Stimulated activated naive CD8-positive, alpha-beta T cell treated with anti-CD3 and anti-CD28 coated beads, Interleukin-15, Interleukin-2, amounts not matched to agents 100 ng/mL and 50 ng/mL, for 24 hours (primary cell): ENCODE results near the gene GALNTL6.

Experiments
- H3K27ac Mint-ChIP-seq: one replicate; pipeline ENCODE4 v1.8.0; 2021; ENCODE audit warnings: mild to moderate bottlenecking, mixed read lengths
- H3K27me3 Mint-ChIP-seq: one replicate; pipeline ENCODE4 v1.8.0; 2021; ENCODE audit warnings: mixed read lengths
- H3K36me3 Mint-ChIP-seq: one replicate; pipeline ENCODE4 v1.8.0; 2021; ENCODE audit warnings: low read depth, mixed read lengths
- H3K4me1 Mint-ChIP-seq: one replicate; pipeline ENCODE4 v1.8.0; 2021; ENCODE audit warnings: low read depth, mixed read lengths
- H3K4me3 Mint-ChIP-seq: one replicate; pipeline ENCODE4 v1.8.0; 2021; ENCODE audit warnings: mild to moderate bottlenecking, mixed read lengths
- H3K9me3 Mint-ChIP-seq: one replicate; pipeline ENCODE4 v1.8.0; 2021; ENCODE audit warnings: mixed read lengths

Gene GALNTL6

GRCh38 chr4:172650758-172651530, 837.7 kb downstream of the GALNTL6 start:
- Mint-ChIP-seq H3K4me3 (no peak overlapping the region), H3K4me1 (no peaks in the 10 kb centered on the region), H3K9me3 (peaks cover 4% of the 10 kb centered on the region), H3K27me3 (no peaks in the 10 kb centered on the region), H3K27ac (no peak overlapping the region), H3K36me3 (no peaks in the 10 kb centered on the region)

- peaks cover 4% of the 10 kb centered on the region for H3K9me3 Mint-ChIP-seq
- no peaks in the 10 kb centered on the region for H3K36me3 Mint-ChIP-seq
- no peaks in the 10 kb centered on the region for H3K27me3 Mint-ChIP-seq
- H3K27ac Mint-ChIP-seq: no peak overlapping the region
- H3K4me1 Mint-ChIP-seq: no peaks in the 10 kb centered on the region
- no peak overlapping the region for H3K4me3 Mint-ChIP-seq
These were observed 838.8 kb downstream of the GALNTL6 start for GRCh38 chr4:172651961-172652360.

GRCh38 chr4:172652369-172652768, 839.2 kb downstream of the GALNTL6 start:
- Mint-ChIP-seq H3K27me3 (no peaks in the 10 kb centered on the region), H3K9me3 (peaks cover 4% of the 10 kb centered on the region), H3K27ac (no peak overlapping the region), H3K36me3 (no peaks in the 10 kb centered on the region), H3K4me1 (no peaks in the 10 kb centered on the region), H3K4me3 (no peak overlapping the region)

DNA sequence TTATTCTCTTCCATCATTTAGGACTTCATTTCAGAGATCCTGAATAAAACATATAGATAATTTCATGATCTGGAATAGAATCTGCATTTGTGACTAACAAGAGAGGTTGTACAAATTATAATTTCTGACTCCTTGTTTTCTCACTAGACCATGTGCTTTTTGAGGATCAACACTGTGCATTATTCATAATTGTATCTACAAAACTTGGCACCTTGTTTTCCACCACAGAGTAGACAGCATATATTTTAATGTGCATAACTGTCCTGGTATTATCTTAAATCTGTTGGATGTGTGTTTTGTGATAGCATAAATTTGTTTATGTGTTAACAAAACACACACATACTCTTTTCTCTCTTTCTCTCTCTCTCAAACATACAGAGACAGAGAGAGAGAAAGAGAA, 840.5 kb downstream of the GALNTL6 start:
- H3K27me3 Mint-ChIP-seq: no peaks in the 10 kb centered on the region
- H3K4me1 Mint-ChIP-seq: no peaks in the 10 kb centered on the region
- no peaks in the 10 kb centered on the region for H3K36me3 Mint-ChIP-seq
- H3K9me3 Mint-ChIP-seq: peaks cover 4% of the 10 kb centered on the region
- no peak overlapping the region for H3K4me3 Mint-ChIP-seq
- no peak overlapping the region for H3K27ac Mint-ChIP-seq

- Mint-ChIP-seq H3K9me3 (peaks cover 4% of the 10 kb centered on the region), H3K4me3 (no peak overlapping the region), H3K4me1 (no peaks in the 10 kb centered on the region), H3K36me3 (no peaks in the 10 kb centered on the region), H3K27me3 (no peaks in the 10 kb centered on the region), H3K27ac (no peak overlapping the region)
These were observed 841.3 kb downstream of the GALNTL6 start for GRCh38 chr4:172654457-172654856.

DNA sequence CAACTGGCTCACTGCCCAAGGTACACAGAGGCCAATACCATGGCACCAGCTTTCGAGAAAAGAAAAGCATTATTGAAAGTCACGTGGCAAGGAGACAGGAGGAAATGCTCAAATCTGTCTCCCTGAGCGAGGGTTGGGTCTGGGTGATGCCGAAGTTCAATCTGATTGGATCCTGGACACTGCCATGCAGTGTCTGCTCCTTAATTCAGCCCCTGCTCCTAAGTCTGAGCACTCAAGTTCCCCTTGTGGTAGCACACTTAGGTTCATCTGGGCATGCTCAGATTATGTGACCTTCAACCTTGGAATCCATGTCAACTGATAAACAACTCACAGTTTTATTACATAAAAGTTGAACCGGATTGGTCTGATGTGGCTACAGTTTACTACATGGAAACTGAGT, 842.9 kb downstream of the GALNTL6 start:
- Mint-ChIP-seq H3K4me1 (no peaks in the 10 kb centered on the region), H3K9me3 (peaks cover 4% of the 10 kb centered on the region), H3K4me3 (no peak overlapping the region), H3K36me3 (no peaks in the 10 kb centered on the region), H3K27ac (no peak overlapping the region), H3K27me3 (no peaks in the 10 kb centered on the region)

DNA sequence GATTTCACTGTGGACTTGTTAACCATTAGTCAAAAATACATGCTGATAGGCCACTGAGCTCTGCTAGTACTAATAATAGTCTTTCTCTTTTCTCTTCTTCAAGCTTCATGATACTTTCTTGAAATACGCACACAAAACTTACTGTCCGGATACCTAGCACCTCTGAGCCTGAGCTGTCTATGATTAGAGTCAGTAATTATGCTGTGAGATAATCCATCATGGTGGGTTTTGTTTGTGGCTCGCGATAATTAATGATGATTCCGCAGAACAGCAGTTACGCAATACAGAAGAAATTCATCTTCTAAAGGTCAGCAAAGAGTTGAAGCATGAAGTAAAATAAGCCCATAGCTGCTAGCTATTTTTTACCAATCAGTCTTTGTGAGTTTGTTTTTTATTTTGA, 843.9 kb downstream of the GALNTL6 start:
- H3K4me1 Mint-ChIP-seq: no peaks in the 10 kb centered on the region
- no peaks in the 10 kb centered on the region for H3K36me3 Mint-ChIP-seq
- no peaks in the 10 kb centered on the region for H3K27me3 Mint-ChIP-seq
- H3K4me3 Mint-ChIP-seq: no peak overlapping the region
- no peak overlapping the region for H3K27ac Mint-ChIP-seq
- H3K9me3 Mint-ChIP-seq: peaks cover 4% of the 10 kb centered on the region

GRCh38 chr4:172660251-172660650, 847.0 kb downstream of the GALNTL6 start:
- no peak overlapping the region for H3K27ac Mint-ChIP-seq
- H3K4me3 Mint-ChIP-seq: no peak overlapping the region
- no peaks in the 10 kb centered on the region for H3K27me3 Mint-ChIP-seq
- no peaks in the 10 kb centered on the region for H3K4me1 Mint-ChIP-seq
- H3K36me3 Mint-ChIP-seq: no peaks in the 10 kb centered on the region
- H3K9me3 Mint-ChIP-seq: no peaks in the 10 kb centered on the region

DNA sequence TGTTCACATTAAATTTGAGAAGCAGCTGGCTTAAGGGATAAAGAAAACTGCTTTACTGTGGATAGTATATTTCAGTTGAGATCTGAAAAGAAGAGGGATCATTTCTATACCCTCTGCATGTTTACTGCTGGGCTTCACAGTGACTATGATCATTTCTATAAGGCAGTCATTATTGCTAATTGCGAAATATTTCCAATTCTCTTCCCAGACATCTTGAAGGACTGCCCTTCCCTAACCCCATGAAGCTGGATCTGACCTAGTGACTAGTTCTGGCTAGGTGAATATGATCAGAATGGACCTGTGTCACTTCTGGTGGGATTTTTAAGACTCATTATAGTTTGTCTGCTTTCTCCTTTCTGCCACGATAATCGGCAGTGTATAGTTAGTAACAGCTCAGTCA, 848.9 kb downstream of the GALNTL6 start:
- no peaks in the 10 kb centered on the region for H3K27me3 Mint-ChIP-seq

DNA sequence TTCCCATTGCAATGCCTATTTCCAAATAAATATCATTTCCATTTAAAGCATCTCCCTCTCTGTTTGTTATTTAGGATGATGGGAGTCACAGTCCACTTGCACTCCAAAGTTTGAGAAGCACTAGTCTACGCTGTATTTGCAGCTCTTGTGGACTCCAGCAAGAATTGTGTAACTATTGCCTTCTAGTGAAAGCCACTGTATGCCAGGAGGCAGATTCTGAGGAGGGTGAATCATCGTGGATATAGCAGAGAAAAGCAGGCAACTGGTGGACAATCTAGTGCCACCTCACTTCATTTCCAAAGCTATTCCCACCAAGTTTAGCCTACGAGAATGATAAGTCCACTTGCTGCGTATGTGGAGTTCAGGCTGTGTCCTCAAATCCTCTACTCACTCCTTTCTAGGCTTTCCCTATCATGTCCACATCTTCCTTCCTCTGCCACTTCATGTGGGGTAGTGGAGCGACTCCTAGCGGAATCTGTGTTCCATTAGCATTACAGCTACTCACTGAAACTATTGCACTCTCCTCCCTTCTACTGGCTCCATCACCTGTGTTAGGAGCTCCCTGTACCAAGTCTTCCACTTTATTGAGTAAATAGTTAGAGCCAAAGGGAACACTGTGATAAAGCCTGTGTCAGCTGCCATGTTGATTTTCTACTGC, 853.6 kb downstream of the GALNTL6 start:
- no peak overlapping the region for H3K27ac Mint-ChIP-seq
- H3K4me1 Mint-ChIP-seq: no peaks in the 10 kb centered on the region
- H3K9me3 Mint-ChIP-seq: no peaks in the 10 kb centered on the region
- no peaks in the 10 kb centered on the region for H3K36me3 Mint-ChIP-seq
- no peaks in the 10 kb centered on the region for H3K27me3 Mint-ChIP-seq
- H3K4me3 Mint-ChIP-seq: no peak overlapping the region

More for the DNA sequence above, 848.9 kb downstream of the GALNTL6 start:
- Mint-ChIP-seq H3K4me1 (no peaks in the 10 kb centered on the region), H3K36me3 (no peaks in the 10 kb centered on the region), H3K4me3 (no peak overlapping the region), H3K27ac (no peak overlapping the region), H3K9me3 (no peaks in the 10 kb centered on the region)

GRCh38 chr4:172674811-172675210, 861.6 kb downstream of the GALNTL6 start:
- no peak overlapping the region for H3K27ac Mint-ChIP-seq
- H3K4me1 Mint-ChIP-seq: no peaks in the 10 kb centered on the region
- no peak overlapping the region for H3K4me3 Mint-ChIP-seq
- H3K36me3 Mint-ChIP-seq: no peaks in the 10 kb centered on the region
- H3K9me3 Mint-ChIP-seq: peaks cover 8% of the 10 kb centered on the region
- H3K27me3 Mint-ChIP-seq: no peaks in the 10 kb centered on the region

GRCh38 chr4:172675232-172675631, 862.0 kb downstream of the GALNTL6 start:
- H3K4me1 Mint-ChIP-seq: no peaks in the 10 kb centered on the region
- no peak overlapping the region for H3K27ac Mint-ChIP-seq
- H3K4me3 Mint-ChIP-seq: no peak overlapping the region
- no peaks in the 10 kb centered on the region for H3K36me3 Mint-ChIP-seq
- peaks cover 8% of the 10 kb centered on the region for H3K9me3 Mint-ChIP-seq
- no peaks in the 10 kb centered on the region for H3K27me3 Mint-ChIP-seq

- Mint-ChIP-seq H3K27ac (no peak overlapping the region), H3K9me3 (no peaks in the 10 kb centered on the region), H3K27me3 (no peaks in the 10 kb centered on the region), H3K36me3 (no peaks in the 10 kb centered on the region), H3K4me1 (no peaks in the 10 kb centered on the region), H3K4me3 (no peak overlapping the region)
These were observed 867.5 kb downstream of the GALNTL6 start for GRCh38 chr4:172680691-172681090.

DNA sequence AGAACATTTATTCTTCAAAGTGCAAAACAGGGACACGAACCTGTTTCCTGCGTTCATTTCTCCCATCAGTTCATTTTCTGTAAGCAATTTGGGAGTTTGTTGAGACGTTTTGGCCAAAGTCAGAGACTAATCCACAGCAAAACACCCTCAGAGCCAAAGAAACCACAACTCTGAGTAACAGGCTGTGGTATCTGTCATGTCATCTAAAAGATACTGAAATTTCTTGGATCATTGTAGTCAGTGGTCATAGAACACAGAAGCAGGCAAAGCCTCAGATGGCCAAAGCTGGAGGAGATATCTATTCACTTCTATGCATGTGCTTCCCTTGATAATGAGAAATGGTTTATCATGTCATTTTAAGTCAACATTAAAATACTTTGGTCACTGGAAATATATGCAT, 869.8 kb downstream of the GALNTL6 start:
- Mint-ChIP-seq H3K27me3 (no peaks in the 10 kb centered on the region), H3K27ac (no peak overlapping the region), H3K4me1 (no peaks in the 10 kb centered on the region), H3K9me3 (no peaks in the 10 kb centered on the region), H3K36me3 (no peaks in the 10 kb centered on the region), H3K4me3 (no peak overlapping the region)

GRCh38 chr4:172686021-172686420, 872.8 kb downstream of the GALNTL6 start:
- H3K4me1 Mint-ChIP-seq: no peaks in the 10 kb centered on the region
- no peak overlapping the region for H3K4me3 Mint-ChIP-seq
- H3K36me3 Mint-ChIP-seq: no peaks in the 10 kb centered on the region
- no peaks in the 10 kb centered on the region for H3K27me3 Mint-ChIP-seq
- H3K27ac Mint-ChIP-seq: no peak overlapping the region
- H3K9me3 Mint-ChIP-seq: peaks cover 4% of the 10 kb centered on the region

- peaks cover 17% of the 10 kb centered on the region for H3K9me3 Mint-ChIP-seq
- H3K27ac Mint-ChIP-seq: no peak overlapping the region
- no peaks in the 10 kb centered on the region for H3K27me3 Mint-ChIP-seq
- no peak overlapping the region for H3K4me3 Mint-ChIP-seq
- no peaks in the 10 kb centered on the region for H3K4me1 Mint-ChIP-seq
- no peaks in the 10 kb centered on the region for H3K36me3 Mint-ChIP-seq
These were observed 875.3 kb downstream of the GALNTL6 start for GRCh38 chr4:172688534-172688933.
